Measurements from ENCODE around the gene INO80E. TPM values are rescaled to one million over a fixed set of nuclear protein-coding genes. Genes with fewer than 3 reads are reported as not detected.

The INO80E gene
- total and polyA plus RNA-seq, 2 of the 8 experiments (the other 6 are each of a cell fraction or from before 2014, with no cell fraction given) = 43.0 to 91.2 TPM

DNA sequence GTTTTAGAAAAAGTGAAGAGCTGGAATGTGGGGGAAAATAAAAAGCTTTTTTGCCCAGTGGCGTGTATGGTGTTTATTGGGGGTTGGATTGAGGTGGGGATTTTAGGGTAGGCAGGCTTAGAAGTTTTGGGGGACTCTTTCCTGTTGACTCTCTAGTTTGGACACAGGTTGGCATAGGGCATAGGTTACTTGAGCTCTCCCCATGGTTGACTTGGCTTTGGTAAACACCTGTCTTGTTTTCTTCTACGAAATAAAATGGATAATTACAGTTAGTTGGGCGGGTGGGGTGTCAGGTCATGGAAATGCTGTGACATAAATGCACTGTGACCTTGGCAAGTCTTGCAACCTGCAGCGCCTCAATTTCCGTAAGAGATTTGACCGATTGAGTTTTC is 23.1 kb upstream of the INO80E start:
- Histone ChIP-seq H3K4me1 (replicated peaks in 1 of 4; ENCODE audit: control insufficient read depth in 3 of 4, insufficient read depth in 4 of 4, low read length in 3 of 4) (peaks cover 4 to 20% (median 7%) of the 10 kb centered on the region in 4 experiments), H2BK15ac (ENCODE audit: low read length) (no peak overlapping the region), H3K36me3 (ENCODE audit: control insufficient read depth in 2 of 4, insufficient read depth in 4 of 4, low read length in 3 of 4) (peaks cover 2 to 20% (median 9%) of the 10 kb centered on the region in 4 experiments; a peak in 6 of 8 replicates), H3K18ac (ENCODE audit: extremely low read depth, low read length) (no peak overlapping the region), H2BK12ac (ENCODE audit: low read depth, low read length) (no peak overlapping the region), H2BK120ac (replicated peaks; ENCODE audit: low read depth, low read length) (no peak overlapping the region), H3K27me3 (replicated peaks in 1 of 4; ENCODE audit: control insufficient read depth in 3 of 4, extremely low read depth in 1 of 4, insufficient read depth in 3 of 4, low read length in 3 of 4) (peaks cover 2 to 10% (median 9%) of the 10 kb centered on the region in 4 experiments), H3K4ac (replicated peaks; ENCODE audit: insufficient read length, low read depth, low read length) (no peak overlapping the region), H3K14ac (ENCODE audit: insufficient read length) (no peak overlapping the region), H3K4me3 (ENCODE audit: extremely low read depth in 1 of 4, insufficient read depth in 2 of 4, low read depth in 3 of 4, low read length in 4 of 4) (no peak overlapping the region), H3K79me2 (ENCODE audit: control insufficient read depth in 1 of 2, insufficient read depth in 2 of 2, low read length in 2 of 2) (peaks cover 9 to 34% of the 10 kb centered on the region in 2 experiments), H3K27ac (ENCODE audit: low read depth, low read length) (no peak overlapping the region), H3K9ac (replicated peaks in 1 of 4; ENCODE audit: extremely low read depth in 1 of 4, low read depth in 3 of 4, low read length in 3 of 4) (no peak overlapping the region), H4K8ac (ENCODE audit: extremely low read depth, insufficient read depth, low read length) (no peak overlapping the region), H2AK5ac (ENCODE audit: low read depth, low read length) (no peak overlapping the region), H3K9me3 (ENCODE audit: insufficient read depth in 2 of 2, low read depth in 1 of 2, low read length in 1 of 2) (peaks cover 11% of the 10 kb centered on the region in 2 experiments), H3K79me1 (ENCODE audit: low read depth, low read length) (peaks cover 18% of the 10 kb centered on the region), H4K20me1 (replicated peaks in 1 of 2; ENCODE audit: control insufficient read depth in 1 of 2, insufficient read depth in 2 of 2, low read length in 2 of 2) (peaks cover 2 to 18% of the 10 kb centered on the region in 2 experiments), H3K23ac (ENCODE audit: insufficient read length) (no peak overlapping the region), H2BK5ac (ENCODE audit: low read depth, low read length) (no peak overlapping the region), H2AFZ (ENCODE audit: low read length) (0 out of 2 replicates have a peak overlapping the region, but pooled peaks have one; percentile 36), H4K5ac (ENCODE audit: insufficient read length, low read depth, low read length) (no peak overlapping the region), H3K4me2 (ENCODE audit: insufficient read depth in 1 of 2, low read depth in 2 of 2, low read length in 2 of 2) (no peak overlapping the region), H4K91ac (replicated peaks; ENCODE audit: insufficient read length, low read length) (no peak overlapping the region), H3K56ac (replicated peaks; ENCODE audit: insufficient read length, low read depth, low read length) (no peak overlapping the region), H2BK20ac (ENCODE audit: low read length) (no peak overlapping the region), H3K23me2 (ENCODE audit: low read depth, low read length) (peaks cover 7% of the 10 kb centered on the region; the same call in 1 of the 2 replicates)
- WGBS, 2 experiments (ENCODE audit: extremely low coverage in 1 of 2, insufficient coverage in 1 of 2, insufficient read length in 1 of 2, insufficient replicate concordance in 2 of 2, low coverage in 1 of 2, low lambda C conversion rate in 2 of 2, missing lambda C conversion rate in 1 of 2) = 57% methylated on average over 6 of the region's 6 CpGs; no CpG with 5 or more reads in 1 of the 2 experiments
- FAIRE-seq (no peak), DNase-seq (ENCODE audit: low read depth in 1 of 2, low spot score in 2 of 2) (no peak)
- CTCF ChIA-PET (ENCODE audit: partially characterized antibody) = interaction anchor here (0.6 to 3.7 kb wide), 10 partner anchors 12 to 251 kb away, joined by 3 to 12 read pairs (median 3); partner anchors contain the start of genes SEZ6L2, TLCD3B and TMEM219
- TF ChIP-seq RNF2 (IDR thresholded peaks at IDR 0.05; ENCODE audit: borderline replicate concordance, low read depth, low read length, missing control alignments, poor library complexity, severe bottlenecking) (peak; percentile 80), TAF7 (optimal IDR thresholded peaks at IDR 0.05; ENCODE audit: borderline replicate concordance, low read depth, low read length) (no peak), KDM1A (IDR thresholded peaks at IDR 0.05; ENCODE audit: borderline replicate concordance, low read length) (no peak; the same call in 1 of the 2 replicates), BACH1 (IDR thresholded peaks at IDR 0.05; ENCODE audit: low read length) (no peak), GTF2F1 (IDR thresholded peaks at IDR 0.05; ENCODE audit: borderline replicate concordance, low read depth, low read length) (no peak), RAD21 (IDR thresholded peaks at IDR 0.05 in 1 of 2, conservative IDR thresholded peaks at IDR 0.05 in 1 of 2; ENCODE audit: low read depth in 2 of 2, low read length in 2 of 2) (no peak), YY1 (IDR thresholded peaks at IDR 0.05; ENCODE audit: low read depth, low read length) (no peak)
- TF ChIP-seq, protein P1, sequence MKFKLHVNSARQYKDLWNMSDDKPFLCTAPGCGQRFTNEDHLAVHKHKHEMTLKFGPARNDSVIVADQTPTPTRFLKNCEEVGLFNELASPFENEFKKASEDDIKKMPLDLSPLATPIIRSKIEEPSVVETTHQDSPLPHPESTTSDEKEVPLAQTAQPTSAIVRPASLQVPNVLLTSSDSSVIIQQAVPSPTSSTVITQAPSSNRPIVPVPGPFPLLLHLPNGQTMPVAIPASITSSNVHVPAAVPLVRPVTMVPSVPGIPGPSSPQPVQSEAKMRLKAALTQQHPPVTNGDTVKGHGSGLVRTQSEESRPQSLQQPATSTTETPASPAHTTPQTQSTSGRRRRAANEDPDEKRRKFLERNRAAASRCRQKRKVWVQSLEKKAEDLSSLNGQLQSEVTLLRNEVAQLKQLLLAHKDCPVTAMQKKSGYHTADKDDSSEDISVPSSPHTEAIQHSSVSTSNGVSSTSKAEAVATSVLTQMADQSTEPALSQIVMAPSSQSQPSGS (IDR thresholded peaks at IDR 0.05; ENCODE audit: low read length) = no peak
- POLR2A ChIA-PET (ENCODE audit: partially characterized antibody) = interaction anchor here (0.6 to 3.4 kb wide), 18 partner anchors 8 to 1013 kb away, joined by 3 to 33 read pairs (median 4); partner anchors contain the start of genes ALDOA, HIRIP3, INO80E and PAGR1
